GM23338 (cell line): ENCODE results near the gene AACS.

Source experiments
- POLR2AphosphoS5 ChIP-seq: IDR thresholded peaks from 2 replicates; pipeline ENCODE4 v1.6.1; 2016; ENCODE audit warnings: antibody characterized with exemption, low read depth
- TF ChIP-seq, protein P1 (sequence below): IDR thresholded peaks from one replicate; pipeline ENCODE4 v1.6.1; 2018; ENCODE audit warnings: antibody characterized with exemption; ENCODE audit not compliant: unreplicated experiment
- TF ChIP-seq, protein P2 (sequence below), 2 experiments: fragments of 200-600 bp in 1 of 2; sonication (generic) in 1 of 2; conservative IDR thresholded peaks; 2 replicates each; pipeline versions ENCODE4 v1.5.1 to v1.6.1; 2016 to 2017; ENCODE audit warnings: antibody characterized with exemption in 2 of 2, low read depth in 2 of 2, mild to moderate bottlenecking in 2 of 2, moderate library complexity in 1 of 2

DNA sequence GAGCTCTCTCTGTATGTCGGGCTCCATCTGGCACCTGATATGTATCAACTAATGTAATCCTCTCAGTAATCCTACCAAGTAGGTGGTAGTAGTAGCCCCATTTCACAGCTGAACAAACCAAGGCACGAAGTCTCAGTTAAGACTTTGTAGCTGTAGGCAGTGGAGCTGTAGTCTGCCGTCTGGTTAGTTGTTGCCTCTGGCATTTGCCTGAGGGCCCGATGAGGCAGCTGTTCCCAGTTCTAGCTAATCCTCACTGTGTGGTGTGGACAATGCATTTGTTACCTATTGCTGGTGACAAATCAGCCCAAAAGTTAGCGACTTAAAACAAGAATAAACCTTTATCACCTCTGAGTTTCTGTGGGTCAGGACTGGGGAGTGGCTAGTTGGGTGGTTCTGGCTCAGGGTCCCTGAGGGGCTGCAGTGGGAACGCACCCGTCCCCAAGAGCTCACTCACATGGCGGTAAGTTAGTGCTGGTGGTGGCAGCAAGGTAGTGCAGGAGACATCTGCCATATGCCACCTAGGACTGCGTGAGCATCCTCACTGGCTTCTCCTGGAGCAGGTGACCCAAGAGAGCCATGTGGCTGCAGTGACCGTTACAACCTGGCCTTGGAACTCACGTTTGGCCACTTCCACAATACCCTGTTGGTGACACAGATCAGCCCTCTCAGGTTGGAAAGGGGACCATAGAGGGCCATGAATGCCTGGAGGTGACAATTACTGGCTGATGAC, 5.6 kb downstream of the AACS start:
- TF ChIP-seq, protein P1, sequence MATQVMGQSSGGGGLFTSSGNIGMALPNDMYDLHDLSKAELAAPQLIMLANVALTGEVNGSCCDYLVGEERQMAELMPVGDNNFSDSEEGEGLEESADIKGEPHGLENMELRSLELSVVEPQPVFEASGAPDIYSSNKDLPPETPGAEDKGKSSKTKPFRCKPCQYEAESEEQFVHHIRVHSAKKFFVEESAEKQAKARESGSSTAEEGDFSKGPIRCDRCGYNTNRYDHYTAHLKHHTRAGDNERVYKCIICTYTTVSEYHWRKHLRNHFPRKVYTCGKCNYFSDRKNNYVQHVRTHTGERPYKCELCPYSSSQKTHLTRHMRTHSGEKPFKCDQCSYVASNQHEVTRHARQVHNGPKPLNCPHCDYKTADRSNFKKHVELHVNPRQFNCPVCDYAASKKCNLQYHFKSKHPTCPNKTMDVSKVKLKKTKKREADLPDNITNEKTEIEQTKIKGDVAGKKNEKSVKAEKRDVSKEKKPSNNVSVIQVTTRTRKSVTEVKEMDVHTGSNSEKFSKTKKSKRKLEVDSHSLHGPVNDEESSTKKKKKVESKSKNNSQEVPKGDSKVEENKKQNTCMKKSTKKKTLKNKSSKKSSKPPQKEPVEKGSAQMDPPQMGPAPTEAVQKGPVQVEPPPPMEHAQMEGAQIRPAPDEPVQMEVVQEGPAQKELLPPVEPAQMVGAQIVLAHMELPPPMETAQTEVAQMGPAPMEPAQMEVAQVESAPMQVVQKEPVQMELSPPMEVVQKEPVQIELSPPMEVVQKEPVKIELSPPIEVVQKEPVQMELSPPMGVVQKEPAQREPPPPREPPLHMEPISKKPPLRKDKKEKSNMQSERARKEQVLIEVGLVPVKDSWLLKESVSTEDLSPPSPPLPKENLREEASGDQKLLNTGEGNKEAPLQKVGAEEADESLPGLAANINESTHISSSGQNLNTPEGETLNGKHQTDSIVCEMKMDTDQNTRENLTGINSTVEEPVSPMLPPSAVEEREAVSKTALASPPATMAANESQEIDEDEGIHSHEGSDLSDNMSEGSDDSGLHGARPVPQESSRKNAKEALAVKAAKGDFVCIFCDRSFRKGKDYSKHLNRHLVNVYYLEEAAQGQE, result no peak
- TF ChIP-seq, protein P2, sequence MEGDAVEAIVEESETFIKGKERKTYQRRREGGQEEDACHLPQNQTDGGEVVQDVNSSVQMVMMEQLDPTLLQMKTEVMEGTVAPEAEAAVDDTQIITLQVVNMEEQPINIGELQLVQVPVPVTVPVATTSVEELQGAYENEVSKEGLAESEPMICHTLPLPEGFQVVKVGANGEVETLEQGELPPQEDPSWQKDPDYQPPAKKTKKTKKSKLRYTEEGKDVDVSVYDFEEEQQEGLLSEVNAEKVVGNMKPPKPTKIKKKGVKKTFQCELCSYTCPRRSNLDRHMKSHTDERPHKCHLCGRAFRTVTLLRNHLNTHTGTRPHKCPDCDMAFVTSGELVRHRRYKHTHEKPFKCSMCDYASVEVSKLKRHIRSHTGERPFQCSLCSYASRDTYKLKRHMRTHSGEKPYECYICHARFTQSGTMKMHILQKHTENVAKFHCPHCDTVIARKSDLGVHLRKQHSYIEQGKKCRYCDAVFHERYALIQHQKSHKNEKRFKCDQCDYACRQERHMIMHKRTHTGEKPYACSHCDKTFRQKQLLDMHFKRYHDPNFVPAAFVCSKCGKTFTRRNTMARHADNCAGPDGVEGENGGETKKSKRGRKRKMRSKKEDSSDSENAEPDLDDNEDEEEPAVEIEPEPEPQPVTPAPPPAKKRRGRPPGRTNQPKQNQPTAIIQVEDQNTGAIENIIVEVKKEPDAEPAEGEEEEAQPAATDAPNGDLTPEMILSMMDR (conservative IDR thresholded peaks at IDR 0.05; ENCODE audit: low read depth in 2 of 2), result no peak
- TF ChIP-seq POLR2AphosphoS5, result no peak
